Measurements from ENCODE around the gene MEGF8.

The MEGF8 gene

GRCh38 chr19:42282819-42283187 is 42.6 kb upstream of the MEGF8 start:
- no peak for ATAC-seq (replicated peaks)
- no peak overlapping the region for H3K27ac Mint-ChIP-seq
- no peak overlapping the region for H3K4me3 Mint-ChIP-seq

DNA sequence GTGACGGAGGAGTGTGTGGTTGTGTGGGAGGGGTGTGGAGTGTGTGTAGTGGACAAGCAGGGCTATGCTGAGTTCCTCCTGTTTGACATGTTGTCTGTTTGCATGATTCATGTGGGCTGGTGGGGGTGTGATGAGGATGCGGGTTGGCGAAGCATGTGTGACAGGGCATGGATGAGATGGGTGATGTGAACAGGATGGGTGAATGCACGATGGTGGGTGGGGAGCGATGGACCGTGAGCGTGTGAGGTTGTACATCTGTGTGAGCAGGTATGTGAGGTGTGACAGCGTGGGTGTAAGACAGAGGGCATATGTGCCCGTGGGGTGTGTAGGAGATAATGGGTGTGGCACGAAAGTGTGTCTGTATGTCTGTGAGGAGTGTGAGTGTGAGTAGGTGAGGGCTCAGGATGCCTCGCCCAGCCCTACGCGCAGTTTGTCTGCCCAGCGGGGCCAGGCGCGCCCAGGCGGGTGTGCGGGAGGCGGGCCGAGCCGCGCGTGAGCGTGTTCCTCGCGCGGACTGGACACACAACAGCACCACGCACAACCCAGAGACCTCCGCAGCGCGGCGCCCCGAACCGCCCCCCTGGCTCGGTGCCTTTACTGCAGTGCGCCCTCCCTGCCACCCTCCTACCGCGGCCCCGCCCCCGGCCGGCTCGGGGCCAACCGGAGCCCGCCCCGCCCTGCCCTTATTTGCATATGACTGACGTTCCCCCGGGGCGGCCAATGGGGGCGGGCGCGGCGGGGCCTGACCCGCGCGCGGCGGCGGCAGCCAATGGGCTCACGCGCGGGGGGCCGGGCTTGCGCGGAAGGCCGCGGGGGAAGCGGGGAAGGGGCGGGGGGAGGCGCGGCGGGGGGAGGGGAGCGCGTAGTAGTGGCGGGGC is 42.0 kb upstream of the MEGF8 start:
- peak; percentile 50 to 60 for ATAC-seq (replicated peaks)
- Mint-ChIP-seq H3K27me3 (no peaks in the 10 kb centered on the region), H3K4me3 (no peak overlapping the region), H3K36me3 (peaks cover 5 to 12% of the 10 kb centered on the region in 2 donors), H3K4me1 (peaks cover 37 to 43% of the 10 kb centered on the region in 2 donors), H3K9me3 (no peaks in the 10 kb centered on the region), H3K27ac (no peak overlapping the region)
- DNase-seq: peak; percentile 89

More at GRCh38 chr19:42282819-42283187, 42.6 kb upstream of the MEGF8 start:
- no peak for DNase-seq
- peaks cover 41 to 45% of the 10 kb centered on the region in 2 donors for H3K4me1 Mint-ChIP-seq
- no peaks in the 10 kb centered on the region for H3K9me3 Mint-ChIP-seq
- H3K27me3 Mint-ChIP-seq: no peaks in the 10 kb centered on the region
- peaks cover 4 to 10% of the 10 kb centered on the region in 2 donors for H3K36me3 Mint-ChIP-seq

DNA sequence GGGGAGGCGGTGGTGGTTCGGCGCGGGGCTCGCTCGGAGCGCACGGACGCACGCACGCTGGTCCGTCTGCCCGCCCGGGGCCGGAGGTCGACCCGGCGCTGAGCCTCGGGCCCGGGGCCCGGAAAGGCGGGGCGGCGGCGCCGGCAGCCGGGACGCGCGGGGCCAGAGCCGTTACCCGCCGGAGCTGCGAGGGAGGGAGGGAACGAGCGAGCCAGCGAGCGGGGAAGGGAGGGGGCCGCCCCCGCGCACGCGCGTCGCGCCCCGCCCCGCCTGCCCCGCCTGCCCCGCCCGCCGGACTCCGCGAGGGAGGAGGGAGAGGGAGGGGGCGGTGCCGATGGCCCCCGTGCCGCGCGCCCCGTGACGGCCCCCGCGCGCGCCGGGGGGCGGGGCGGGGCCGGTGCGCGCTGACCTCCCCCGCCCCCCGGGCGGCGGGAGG is 41.4 kb upstream of the MEGF8 start:
- ATAC-seq (replicated peaks) (peak; percentile 4 to 28), DNase-seq (peak; percentile 75)
- no peak overlapping the region for H3K4me3 Mint-ChIP-seq
- no peaks in the 10 kb centered on the region for H3K27me3 Mint-ChIP-seq
- H3K4me1 Mint-ChIP-seq: peaks cover 34 to 38% of the 10 kb centered on the region in 2 donors
- H3K36me3 Mint-ChIP-seq: peaks cover 6 to 14% of the 10 kb centered on the region in 2 donors
- H3K9me3 Mint-ChIP-seq: no peaks in the 10 kb centered on the region
- no peak overlapping the region for H3K27ac Mint-ChIP-seq

- no peak for DNase-seq
- H3K9me3 Mint-ChIP-seq: no peaks in the 10 kb centered on the region
- H3K4me1 Mint-ChIP-seq: peaks cover 27 to 32% of the 10 kb centered on the region in 2 donors
- ATAC-seq (replicated peaks): no peak
- H3K4me3 Mint-ChIP-seq: peak overlapping the region; percentile 92 to 93
- no peaks in the 10 kb centered on the region for H3K27me3 Mint-ChIP-seq
- H3K36me3 Mint-ChIP-seq: peaks cover 8 to 17% of the 10 kb centered on the region in 2 donors
- peak overlapping the region; percentile 89 for H3K27ac Mint-ChIP-seq
These were observed 40.7 kb upstream of the MEGF8 start for GRCh38 chr19:42284591-42285341.

DNA sequence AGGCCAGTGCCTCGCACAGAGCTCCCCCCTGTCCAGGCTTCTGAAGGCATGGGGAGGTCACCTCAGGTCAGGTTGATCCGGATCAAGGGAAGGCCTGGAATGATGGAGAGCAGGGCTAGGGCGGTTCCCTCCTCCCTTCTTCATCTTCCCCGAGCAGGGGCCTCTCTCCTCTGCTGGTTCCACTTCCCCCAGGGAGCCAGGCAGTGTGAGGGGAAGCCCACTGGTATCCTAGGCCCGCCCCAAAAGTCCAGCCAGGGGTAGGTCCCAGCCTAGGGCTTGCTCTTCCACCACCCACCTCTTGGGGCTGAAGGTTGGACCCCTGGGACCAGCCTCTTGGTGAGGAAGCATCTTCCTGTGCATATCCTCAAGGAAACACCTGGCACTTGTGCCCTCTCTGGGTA is 39.9 kb upstream of the MEGF8 start:
- no peaks in the 10 kb centered on the region for H3K27me3 Mint-ChIP-seq
- H3K36me3 Mint-ChIP-seq: peaks cover 9 to 18% of the 10 kb centered on the region in 2 donors
- H3K4me1 Mint-ChIP-seq: peaks cover 26 to 32% of the 10 kb centered on the region in 2 donors
- DNase-seq (peak; percentile 39), ATAC-seq (replicated peaks) (peak in 1 of 2 donors; percentile 7)
- peak overlapping the region; percentile 92 to 93 for H3K4me3 Mint-ChIP-seq
- H3K9me3 Mint-ChIP-seq: no peaks in the 10 kb centered on the region
- peak overlapping the region; percentile 85 for H3K27ac Mint-ChIP-seq

- no peaks in the 10 kb centered on the region for H3K9me3 Mint-ChIP-seq
- DNase-seq: no peak
- peak overlapping the region; percentile 85 for H3K27ac Mint-ChIP-seq
- no peaks in the 10 kb centered on the region for H3K27me3 Mint-ChIP-seq
- peak overlapping the region; percentile 92 to 93 for H3K4me3 Mint-ChIP-seq
- peaks cover 26 to 32% of the 10 kb centered on the region in 2 donors for H3K4me1 Mint-ChIP-seq
- no peak for ATAC-seq (replicated peaks)
- peaks cover 12 to 18% of the 10 kb centered on the region in 2 donors for H3K36me3 Mint-ChIP-seq
These were observed 39.5 kb upstream of the MEGF8 start for GRCh38 chr19:42285988-42286348.

DNA sequence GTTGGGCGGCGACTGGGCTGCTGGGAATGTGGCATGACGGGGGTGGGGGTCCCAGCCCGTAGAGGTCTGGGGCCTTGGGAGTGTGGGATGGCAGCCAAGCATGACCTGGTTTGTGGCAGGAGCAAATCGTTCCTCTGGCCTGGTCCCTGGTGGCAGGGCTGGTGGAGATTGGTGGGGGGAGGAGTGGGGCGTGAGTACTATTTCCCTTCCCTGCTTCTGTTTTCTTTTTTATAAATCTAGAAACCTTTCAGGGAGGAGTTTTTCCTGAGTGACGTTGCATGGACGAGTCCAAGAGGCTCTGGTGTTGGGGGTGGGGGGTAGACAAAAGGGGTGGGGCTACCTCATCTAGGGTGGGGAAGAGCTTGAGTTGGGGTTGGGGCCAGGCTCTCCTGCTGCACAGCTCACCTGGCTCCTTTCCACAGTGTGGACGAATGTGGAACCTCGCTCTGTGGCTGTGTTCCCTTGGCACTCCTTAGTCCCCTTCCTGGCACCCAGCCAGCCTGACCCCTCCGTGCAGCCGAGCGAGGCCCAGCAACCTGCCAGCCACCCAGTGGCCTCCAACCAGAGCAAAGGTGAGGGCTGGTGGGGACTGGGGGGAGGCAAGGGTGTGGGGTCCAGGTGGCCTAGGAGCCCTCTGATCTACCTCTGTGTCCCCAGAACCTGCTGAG is 39.0 kb upstream of the MEGF8 start:
- peak overlapping the region; percentile 92 to 93 for H3K4me3 Mint-ChIP-seq
- no peak for DNase-seq
- peaks cover 29 to 30% of the 10 kb centered on the region in 2 donors for H3K4me1 Mint-ChIP-seq
- H3K27me3 Mint-ChIP-seq: no peaks in the 10 kb centered on the region
- H3K27ac Mint-ChIP-seq: peak overlapping the region; percentile 85
- no peak for ATAC-seq (replicated peaks)
- peaks cover 15 to 22% of the 10 kb centered on the region in 2 donors for H3K36me3 Mint-ChIP-seq
- no peaks in the 10 kb centered on the region for H3K9me3 Mint-ChIP-seq

- Mint-ChIP-seq H3K27me3 (no peaks in the 10 kb centered on the region), H3K36me3 (peaks cover 19 to 28% of the 10 kb centered on the region in 2 donors), H3K4me1 (peaks cover 27 to 31% of the 10 kb centered on the region in 2 donors), H3K9me3 (no peaks in the 10 kb centered on the region), H3K27ac (no peak overlapping the region), H3K4me3 (peak overlapping the region; percentile 21 to 42)
- ATAC-seq (replicated peaks) (no peak), DNase-seq (no peak)
These were observed 38.2 kb upstream of the MEGF8 start for GRCh38 chr19:42287017-42287826.

DNA sequence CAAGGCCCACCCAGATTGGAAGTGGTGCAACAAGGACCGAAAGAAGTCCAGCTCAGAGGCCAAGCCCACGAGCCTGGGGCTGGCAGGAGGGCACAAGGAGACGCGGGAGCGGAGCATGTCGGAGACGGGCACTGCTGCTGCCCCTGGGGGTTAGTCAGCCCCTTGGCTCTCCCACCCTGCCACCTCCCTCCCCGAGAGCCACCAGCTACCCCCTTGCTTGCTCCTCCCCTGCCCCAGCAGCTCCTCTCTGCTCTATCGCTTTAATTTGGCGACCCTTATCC is 37.7 kb upstream of the MEGF8 start:
- Mint-ChIP-seq H3K9me3 (no peaks in the 10 kb centered on the region), H3K4me3 (no peak overlapping the region), H3K27me3 (no peaks in the 10 kb centered on the region), H3K27ac (no peak overlapping the region), H3K36me3 (peaks cover 22 to 33% of the 10 kb centered on the region in 2 donors), H3K4me1 (peaks cover 24 to 31% of the 10 kb centered on the region in 2 donors)
- DNase-seq: no peak
- ATAC-seq (replicated peaks): no peak

DNA sequence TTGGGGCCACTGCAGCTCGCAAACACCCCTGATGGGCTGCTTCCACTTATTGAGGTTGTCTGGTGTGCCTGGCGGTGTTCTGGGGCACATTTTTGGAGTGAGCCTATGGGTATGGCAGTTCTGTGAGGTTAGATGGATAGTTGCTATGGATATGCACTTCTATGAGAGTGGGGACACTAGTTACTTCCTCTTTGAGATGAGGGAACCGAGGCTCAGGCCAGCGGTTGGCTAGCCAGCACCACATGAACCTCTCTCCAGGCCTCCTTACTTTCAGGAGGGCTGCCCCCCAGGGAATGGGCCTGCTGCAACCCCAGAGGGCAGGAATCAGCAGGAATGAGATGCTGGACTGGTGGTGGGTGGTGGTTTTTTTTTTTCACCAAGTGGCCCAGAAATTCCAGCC is 37.0 kb upstream of the MEGF8 start:
- Mint-ChIP-seq H3K27ac (peak overlapping the region; percentile 73), H3K9me3 (no peaks in the 10 kb centered on the region), H3K36me3 (peaks cover 24 to 38% of the 10 kb centered on the region in 2 donors), H3K27me3 (no peaks in the 10 kb centered on the region), H3K4me1 (peaks cover 27 to 31% of the 10 kb centered on the region in 2 donors), H3K4me3 (no peak overlapping the region)
- DNase-seq: no peak
- no peak for ATAC-seq (replicated peaks)

DNA sequence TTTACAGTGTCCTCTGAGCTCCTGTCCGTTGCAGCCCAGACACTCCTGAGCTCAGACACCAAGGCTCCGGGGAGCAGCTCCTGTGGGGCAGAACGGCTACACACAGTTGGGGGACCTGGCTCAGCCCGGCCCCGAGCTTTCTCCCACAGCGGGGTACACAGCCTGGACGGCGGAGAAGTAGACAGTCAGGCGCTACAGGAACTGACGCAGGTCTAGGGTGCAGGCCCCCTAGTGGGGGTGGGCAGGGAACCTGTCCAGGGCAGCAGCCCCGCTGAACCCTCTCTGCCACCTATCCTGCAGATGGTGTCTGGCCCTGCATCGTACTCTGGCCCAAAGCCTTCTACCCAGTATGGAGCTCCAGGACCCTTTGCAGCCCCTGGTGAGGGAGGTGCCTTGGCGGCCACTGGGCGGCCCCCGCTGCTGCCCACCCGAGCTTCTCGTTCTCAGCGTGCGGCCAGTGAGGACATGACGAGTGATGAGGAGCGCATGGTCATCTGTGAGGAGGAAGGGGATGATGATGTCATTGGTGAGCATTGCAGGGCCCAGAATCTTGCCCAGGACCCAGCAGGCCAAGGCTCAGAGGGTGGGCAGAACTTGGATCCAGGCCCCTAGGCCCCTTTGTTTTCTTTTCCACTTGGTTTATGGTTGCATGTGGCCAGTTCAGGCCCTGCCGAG is 36.4 kb upstream of the MEGF8 start:
- H3K4me3 Mint-ChIP-seq: no peak overlapping the region
- ATAC-seq (replicated peaks): no peak
- no peaks in the 10 kb centered on the region for H3K27me3 Mint-ChIP-seq
- DNase-seq: no peak
- H3K36me3 Mint-ChIP-seq: peaks cover 24 to 43% of the 10 kb centered on the region in 2 donors
- H3K27ac Mint-ChIP-seq: no peak overlapping the region
- no peaks in the 10 kb centered on the region for H3K9me3 Mint-ChIP-seq
- H3K4me1 Mint-ChIP-seq: peaks cover 28 to 31% of the 10 kb centered on the region in 2 donors

- DNase-seq (no peak), ATAC-seq (replicated peaks) (no peak)
- Mint-ChIP-seq H3K27ac (no peak overlapping the region), H3K27me3 (no peaks in the 10 kb centered on the region), H3K9me3 (no peaks in the 10 kb centered on the region), H3K36me3 (peaks cover 24 to 46% of the 10 kb centered on the region in 2 donors), H3K4me3 (no peak overlapping the region), H3K4me1 (peaks cover 28 to 30% of the 10 kb centered on the region in 2 donors)
These were observed 35.8 kb upstream of the MEGF8 start for GRCh38 chr19:42289556-42290041.

- peaks cover 25 to 43% of the 10 kb centered on the region in 2 donors for H3K36me3 Mint-ChIP-seq
- H3K9me3 Mint-ChIP-seq: no peaks in the 10 kb centered on the region
- no peaks in the 10 kb centered on the region for H3K27me3 Mint-ChIP-seq
- peaks cover 23 to 25% of the 10 kb centered on the region in 2 donors for H3K4me1 Mint-ChIP-seq
- no peak for DNase-seq
- H3K27ac Mint-ChIP-seq: no peak overlapping the region
- no peak overlapping the region for H3K4me3 Mint-ChIP-seq
- ATAC-seq (replicated peaks): no peak
These were observed 35.3 kb upstream of the MEGF8 start for GRCh38 chr19:42290136-42290522.
